HG03442 (cell line): ENCODE results near the gene KIAA0408.
"Not testable (repeated sequence)": the region's sequence is repeated elsewhere in the genome, so short reads cannot be mapped to it uniquely, and the experiment has no call there.

Experiments used
- ATAC-seq: cut with Tn5 transposase; IDR thresholded peaks from one replicate; pipeline ENCODE4 v1.9.1; 2021; ENCODE audit warnings: mild to moderate bottlenecking, moderate library complexity; ENCODE audit not compliant: unreplicated experiment

KIAA0408 gene

DNA sequence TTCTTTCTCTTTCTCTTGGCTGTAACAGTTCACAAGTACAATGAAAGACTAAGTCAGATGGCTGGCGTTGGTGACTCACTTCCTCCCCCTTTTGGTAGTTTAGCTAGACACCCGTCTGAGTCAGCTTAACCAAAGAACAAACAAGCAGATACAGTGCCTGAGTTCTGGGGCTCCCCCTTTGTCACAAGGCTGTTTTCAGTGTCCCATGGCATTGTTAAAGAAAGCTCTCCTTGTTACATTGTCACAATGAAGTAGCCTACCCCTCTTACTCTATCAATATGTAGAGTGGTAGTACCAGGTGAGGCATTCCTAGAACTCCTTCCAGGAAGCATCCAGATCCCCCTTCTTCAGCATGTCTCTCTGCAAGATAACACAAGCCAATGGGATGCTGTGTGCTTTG, 38.6 kb downstream of the KIAA0408 start:
- peak; percentile 100 for ATAC-seq

DNA sequence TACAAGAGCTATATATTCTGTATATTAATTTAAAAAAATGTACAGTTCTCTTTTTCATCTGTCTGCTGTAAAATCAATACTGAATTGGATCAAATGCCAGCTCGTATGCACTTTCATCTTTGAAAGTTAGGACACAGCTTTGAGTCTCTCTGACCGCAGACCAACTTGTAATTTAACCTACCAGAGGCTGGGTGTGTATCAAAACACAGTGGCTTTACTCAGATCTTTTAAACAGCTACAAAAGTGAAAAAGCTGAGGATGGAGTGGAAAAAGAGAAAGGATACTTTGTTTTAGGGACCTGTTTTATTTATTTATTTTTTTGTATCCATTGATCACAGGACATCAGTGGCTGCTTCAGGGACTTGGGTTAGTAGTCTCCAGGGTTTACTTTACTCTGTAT, 44.1 kb downstream of the KIAA0408 start:
- no peak for ATAC-seq

DNA sequence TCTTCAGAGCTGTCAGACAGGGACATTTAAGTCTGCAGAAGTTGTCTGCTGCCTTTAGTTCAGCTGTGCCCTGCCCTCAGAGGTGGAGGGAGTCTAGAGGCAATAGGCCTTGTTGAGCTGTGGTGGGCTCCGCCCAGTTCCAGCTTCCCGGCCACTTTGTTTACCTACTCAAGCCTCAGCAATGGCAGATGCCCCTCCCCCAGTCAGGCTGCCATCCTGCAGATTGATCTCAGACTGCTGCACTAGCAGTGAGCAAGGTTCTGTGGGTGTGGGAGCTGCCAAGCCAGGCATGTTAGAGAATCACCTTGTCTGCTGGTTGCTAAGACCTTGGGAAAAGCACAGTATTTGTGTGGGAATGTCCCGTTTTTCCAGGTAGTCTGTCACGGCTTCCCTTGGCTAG, 46.1 kb downstream of the KIAA0408 start:
- not testable (repeated sequence) for ATAC-seq

DNA sequence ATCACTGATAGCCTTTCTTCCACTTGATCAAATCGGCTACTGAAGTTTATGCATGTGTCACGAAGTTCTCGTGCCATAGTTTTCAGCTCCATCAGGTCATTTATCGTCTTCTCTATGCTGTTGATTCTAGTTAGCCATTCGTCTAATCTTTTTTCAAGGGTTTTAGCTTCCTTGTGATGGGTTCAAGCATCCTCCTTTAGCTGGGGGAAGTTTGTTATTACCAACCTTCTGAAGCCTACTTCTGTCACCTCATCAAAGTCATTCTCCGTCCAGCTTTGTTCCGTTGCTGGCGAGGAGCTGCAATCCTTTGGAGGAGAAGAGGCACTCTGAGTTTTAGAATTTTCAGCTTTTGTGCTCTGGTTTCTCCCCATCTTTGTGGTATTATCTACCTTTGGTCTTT, 47.2 kb downstream of the KIAA0408 start:
- ATAC-seq: not testable (repeated sequence)
